Ishikawa (cell line): Measurements from ENCODE around the gene ZNHIT3.

Source experiments
- EGR1 ChIP-seq: IDR thresholded peaks from 2 replicates; pipeline ENCODE4 v1.6.1; 2012
- MAX ChIP-seq: IDR thresholded peaks from 2 replicates; pipeline ENCODE4 v1.6.1; 2012

GRCh38 chr17:36503456-36504155 lies 17.1 kb downstream of the ZNHIT3 start:
- TF ChIP-seq EGR1 = no peak
- TF ChIP-seq MAX = no peak
